Activated T-cell treated with anti-CD3 and anti-CD28 coated beads for 4 hours (primary cell): ENCODE measurements around the gene LCT.
"Not testable (repeated sequence)": the region's sequence is repeated elsewhere in the genome, so short reads cannot be mapped to it uniquely, and the experiment has no call there.

Experiments used
- DNase-seq: peaks from one replicate; pipeline ENCODE4 v3.0.0-alpha.2; 2020

The LCT gene

DNA sequence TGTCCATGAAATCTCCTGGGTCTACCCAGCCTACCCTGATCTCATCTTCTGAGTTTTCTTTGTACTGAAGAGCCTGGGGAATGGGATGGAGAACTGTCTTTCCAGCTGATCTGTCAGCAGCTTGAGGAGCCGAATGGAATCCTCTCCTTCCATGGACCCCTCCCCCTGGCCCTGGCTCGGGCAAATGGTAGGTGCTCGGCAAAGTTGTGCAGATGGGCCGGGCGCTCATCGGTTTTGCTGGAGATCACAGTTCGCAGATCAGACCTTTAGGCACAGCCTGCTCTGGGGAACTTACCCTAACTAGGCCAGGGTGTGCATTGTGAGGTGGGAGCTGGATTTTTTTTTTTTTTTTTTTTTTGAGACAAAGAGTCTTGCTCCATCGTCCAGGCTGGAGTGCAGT is 40.4 kb downstream of the LCT start:
- no peak for DNase-seq

DNA sequence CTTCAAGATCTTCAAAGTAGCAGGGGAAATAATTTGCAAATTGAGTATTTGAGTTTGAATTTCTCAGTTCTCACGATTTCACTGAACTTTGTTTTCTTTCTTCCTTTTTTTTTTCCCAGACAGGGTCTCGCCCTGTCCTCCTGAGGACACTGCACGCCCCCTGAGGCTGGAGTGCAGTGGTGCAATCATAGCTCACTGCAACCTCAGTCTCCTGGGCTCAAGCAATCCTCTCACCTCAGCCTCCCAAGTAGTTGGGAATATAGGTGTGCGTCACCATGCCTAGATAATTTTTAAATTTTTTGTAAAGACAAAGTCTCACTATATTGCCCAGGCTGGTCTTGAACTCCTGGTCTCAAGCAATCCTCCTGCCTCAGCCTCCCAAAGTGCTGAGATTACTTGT is 41.3 kb downstream of the LCT start:
- not testable (repeated sequence) for DNase-seq

DNA sequence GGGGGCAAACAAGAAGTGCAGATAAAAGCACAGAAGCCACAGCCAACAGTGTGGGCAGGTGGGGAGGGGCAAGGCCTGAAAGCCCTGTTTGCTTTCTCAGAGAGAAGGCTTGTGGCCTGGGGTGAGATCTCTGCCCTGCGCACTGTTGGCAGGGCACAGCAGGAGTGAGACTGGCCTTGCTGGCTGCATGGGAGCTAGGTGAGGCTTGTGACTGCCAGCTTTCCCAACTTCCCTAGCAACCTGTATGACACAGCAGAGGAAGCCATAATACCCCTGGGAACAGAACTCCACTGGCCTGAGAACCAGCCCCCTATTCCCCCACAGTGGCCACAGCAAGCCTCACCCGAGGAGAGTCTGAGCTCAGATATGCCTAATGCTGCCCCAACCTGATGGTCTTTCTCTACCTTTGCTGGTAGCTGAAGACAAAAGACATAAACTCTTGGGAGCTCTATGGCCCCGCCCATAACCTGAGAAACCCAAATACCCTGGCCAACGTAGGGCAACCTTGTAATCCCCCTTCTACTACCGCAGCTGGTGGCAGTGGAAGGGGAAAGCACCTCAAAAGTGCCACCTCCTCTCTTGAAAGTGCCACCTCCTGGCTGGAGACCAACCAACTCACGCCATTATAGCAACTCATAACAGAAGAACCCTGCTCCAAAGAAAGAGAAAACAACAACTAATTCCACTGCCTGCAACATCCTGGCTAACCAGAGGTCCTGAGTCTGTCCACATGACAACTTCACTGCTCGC is 44.4 kb downstream of the LCT start:
- no peak for DNase-seq

DNA sequence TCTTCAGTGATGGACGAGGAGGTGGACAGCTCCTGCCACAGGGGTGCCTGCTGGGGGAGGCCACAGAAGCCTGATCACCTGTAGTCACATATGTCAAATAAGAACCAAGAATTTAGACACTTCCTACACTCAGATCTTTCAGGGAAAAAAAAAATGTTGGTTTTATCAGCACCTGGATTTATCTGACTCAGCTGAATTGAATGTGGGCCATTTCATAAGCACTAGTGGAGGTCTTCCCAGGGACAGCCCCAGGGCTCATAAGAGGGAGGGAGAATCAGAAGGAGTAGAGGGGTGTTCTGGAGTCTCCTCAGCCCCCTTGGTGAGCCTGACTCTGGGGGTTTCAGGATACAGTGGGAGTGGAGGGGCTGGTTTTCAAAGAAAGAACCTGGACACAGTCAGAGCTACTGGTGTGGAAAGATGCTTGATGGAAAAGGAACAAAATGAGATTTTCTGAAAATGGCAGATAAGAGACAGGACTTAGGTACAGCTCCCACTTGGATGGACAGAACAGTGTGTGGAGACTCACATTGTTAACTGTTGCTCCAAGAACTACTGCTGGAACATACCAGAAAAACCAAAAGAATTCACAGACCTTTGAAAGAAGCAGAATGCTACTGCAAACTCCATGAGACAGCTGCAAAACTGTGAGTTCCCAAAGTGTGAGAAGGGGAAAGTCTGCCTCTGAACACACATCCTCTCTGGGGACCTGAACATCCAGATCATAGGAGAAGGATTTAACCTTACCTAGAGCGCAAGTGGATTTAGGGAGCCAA is 45.4 kb downstream of the LCT start:
- DNase-seq: no peak

- DNase-seq: no peak
Observed at GRCh38 chr2:135790423-135790822, 46.6 kb downstream of the LCT start.

GRCh38 chr2:135786823-135787222 is 50.2 kb downstream of the LCT start:
- DNase-seq: no peak

DNA sequence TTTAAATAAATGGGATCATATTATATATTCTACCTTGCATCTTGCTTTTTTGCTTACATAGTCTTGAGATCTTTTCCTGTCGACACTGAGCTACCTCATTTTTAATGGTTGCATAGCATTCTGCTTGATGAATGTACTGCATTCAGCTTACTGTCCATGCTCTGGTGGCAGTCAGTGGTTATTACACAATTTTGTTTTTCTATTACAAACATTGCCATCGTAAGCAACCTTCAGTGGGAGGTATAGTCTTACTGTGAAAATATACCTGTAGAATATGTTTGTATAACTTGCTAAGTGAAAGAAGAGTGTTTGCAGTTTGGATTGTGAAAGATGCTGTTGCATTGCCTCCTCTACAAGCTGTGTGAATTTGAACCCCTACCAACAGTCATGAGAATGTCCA is 52.0 kb downstream of the LCT start:
- DNase-seq: no peak

GRCh38 chr2:135783439-135783838 is 53.5 kb downstream of the LCT start:
- DNase-seq: no peak

DNA sequence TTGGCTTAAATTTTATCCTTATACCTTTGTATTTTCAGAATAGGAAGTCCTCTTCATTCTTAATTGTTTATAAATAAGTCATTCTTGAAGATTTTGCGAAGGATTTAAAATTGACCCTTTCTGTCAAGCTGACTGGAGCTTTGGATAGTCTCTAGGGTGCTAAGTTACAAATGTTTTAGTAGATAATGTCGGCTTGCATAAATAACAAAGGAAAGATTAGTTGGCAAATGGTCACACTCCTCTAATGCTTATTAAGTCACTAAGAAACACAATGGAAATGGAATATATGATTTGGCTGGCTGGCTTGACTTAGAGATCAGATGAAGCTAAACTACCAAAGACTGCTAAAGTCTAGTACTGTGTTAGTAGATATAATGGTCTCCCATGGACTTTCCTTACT is 54.8 kb downstream of the LCT start:
- DNase-seq: no peak

- no peak for DNase-seq
Observed at GRCh38 chr2:135776367-135776766, 60.6 kb downstream of the LCT start.

DNA sequence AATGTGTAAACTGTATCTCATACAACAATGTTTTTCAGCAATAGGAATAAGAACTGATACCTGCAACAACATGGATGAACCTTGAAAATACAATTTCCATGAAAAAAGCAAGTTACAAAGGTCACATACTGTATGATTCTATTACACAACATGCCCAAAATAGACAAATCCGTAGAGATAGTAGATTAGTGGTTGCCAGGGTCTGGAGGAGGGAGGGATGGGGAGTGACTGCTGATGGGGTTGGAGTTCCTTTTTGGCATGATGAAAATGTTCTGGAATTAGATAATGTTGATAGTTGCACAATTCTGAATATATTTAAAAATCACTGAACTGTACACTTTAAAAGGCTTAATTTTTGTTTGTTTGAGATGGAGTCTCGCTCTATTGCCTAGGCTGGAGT is 61.6 kb downstream of the LCT start:
- DNase-seq: no peak

GRCh38 chr2:135773917-135774316 is 63.1 kb downstream of the LCT start:
- no peak for DNase-seq

- no peak for DNase-seq
Observed at GRCh38 chr2:135773319-135773718, 63.7 kb downstream of the LCT start.

DNA sequence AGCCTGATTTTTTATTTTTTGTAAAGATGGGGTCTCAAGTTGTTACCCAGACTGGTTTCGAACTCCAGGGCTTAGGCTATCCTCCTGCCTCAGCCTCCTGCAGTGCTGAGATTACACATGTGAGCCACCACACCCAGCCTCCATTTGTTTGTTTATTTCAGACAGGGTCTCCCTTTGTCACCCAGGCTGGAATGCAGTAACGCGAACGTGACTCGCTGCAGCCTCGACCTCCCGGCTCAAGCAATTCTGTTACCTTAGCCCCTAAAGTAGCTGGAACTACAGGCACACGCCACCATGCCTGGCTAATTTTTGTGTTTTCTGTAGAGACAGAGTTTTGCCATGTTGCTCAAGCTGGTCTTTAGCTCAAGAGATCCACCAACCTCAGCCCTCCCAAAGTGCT is 68.1 kb downstream of the LCT start:
- no peak for DNase-seq

DNA sequence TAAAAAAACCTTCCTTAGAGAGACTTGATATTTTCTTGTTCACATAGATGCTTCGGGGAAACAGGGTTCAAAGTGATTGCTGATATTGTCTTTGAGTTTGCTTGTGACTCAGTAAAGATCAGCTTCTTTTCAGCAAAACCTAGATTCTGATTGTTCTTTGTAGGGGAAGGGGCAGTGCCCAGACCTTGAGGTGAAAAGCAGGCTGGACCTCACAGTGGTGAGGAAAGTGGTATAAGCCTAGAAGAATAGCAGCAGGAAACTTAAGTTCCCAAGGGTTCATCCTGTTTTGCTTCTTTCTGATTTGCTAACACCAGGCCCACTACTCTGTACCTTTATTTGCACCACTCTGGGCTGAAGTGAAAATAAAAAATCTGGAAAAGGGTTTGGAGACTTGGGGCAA is 74.5 kb downstream of the LCT start:
- no peak for DNase-seq

- DNase-seq: no peak
Observed at GRCh38 chr2:135762022-135762421, 75.0 kb downstream of the LCT start.

GRCh38 chr2:135756692-135757091 is 80.3 kb downstream of the LCT start:
- DNase-seq: no peak

DNA sequence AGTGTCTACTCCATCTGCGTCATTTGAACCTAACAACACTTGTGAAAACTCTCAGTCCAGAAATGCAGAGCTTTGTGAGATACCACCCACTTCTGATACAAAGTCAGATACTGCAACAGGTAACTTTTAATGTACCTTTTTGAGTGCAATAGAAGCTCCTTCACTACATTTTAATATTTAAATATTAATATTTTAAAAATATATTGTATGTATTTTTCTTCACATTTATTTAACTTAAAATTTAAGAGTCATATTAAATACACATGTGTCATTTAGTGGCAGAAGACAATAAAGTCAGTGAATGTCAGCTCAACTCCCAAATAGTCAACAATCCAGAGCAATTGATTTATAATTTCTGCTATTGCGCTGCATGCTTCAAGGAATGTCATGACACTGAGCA is 81.4 kb downstream of the LCT start:
- no peak for DNase-seq

GRCh38 chr2:135745545-135745944 is 91.4 kb downstream of the LCT start:
- DNase-seq: no peak

DNA sequence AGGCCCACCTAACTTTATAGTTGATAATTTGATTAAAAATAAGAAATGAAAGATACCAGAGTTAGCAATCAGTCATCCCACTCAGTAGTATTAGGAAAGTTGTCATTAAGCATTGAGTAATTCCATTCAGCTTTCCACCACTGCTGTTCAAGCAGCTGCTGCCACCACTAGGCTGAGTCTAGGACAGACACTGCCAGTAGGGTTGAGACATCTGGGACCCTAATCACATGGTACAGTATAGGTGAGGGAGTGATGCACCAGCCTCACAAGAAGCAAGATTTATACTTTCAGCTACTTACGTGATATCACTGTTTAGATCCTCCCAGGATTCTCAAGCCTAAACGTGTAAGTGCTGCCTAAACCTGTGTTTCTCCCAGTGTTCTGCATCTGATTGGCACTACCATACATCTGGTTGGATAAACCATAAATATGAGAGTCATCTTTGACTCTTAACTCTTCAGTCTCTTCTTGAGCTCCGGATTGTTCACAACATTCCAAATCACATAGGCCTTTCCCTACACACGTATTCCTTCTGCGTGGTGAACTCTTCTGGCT is 92.1 kb downstream of the LCT start:
- no peak for DNase-seq

GRCh38 chr2:135743860-135744259 is 93.1 kb downstream of the LCT start:
- DNase-seq: no peak

GRCh38 chr2:135742325-135742757 is 94.6 kb downstream of the LCT start:
- DNase-seq: peak; percentile 16

DNA sequence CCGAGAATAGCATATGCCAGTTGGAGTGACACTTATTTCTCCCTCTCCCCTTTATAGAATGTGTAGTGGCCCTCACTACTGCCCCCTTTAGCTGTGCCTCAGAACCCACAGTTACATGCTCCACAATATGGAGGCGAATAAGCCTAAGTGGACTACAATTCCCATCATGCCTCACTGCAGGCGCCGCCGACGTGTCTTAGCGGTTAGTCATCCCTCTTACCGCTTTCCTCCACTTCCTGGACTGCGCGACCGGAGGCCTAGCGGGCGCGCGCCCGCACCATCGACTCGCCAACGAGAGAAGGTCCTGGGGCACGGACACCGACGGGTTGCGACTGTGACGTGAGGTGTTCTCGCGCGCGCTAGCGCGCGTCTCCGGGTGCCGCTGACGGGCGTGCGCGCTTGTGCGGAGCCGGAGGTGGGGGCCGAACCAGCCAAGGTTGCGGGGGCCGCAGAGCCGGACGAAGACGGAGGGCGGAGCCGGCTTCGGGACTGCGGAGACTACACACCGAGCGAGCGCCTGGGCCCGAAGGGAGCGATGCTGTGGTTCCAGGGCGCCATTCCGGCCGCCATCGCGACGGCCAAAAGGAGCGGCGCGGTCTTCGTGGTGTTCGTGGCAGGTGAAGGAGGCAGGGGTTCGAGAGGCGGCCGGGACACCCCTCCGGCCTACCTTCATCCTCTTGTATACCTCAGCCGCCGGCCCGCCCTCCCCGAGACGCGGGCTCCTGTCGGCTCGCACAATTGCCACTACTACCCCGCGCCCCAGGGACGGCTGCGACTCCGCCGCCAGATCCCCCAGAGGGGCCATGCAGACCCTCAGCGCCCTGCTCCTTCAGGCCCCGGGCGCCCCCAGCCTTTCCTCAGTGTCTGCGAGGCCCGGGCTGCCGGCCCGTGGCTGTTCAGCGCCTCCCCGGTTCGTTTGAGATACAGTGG is 95.3 kb downstream of the LCT start, which contains the start of gene UBXN4:
TSS of gene UBXN4 (plus strand) at position 461 of the 930 bp plus-strand sequence. CDS start at position 536, 75 bp downstream.
- DNase-seq: peak; percentile 89
